ENCODE data around the gene OR4K14. TPM values are rescaled to one million over a fixed set of nuclear protein-coding genes. Genes with fewer than 3 reads are reported as not detected.

Gene OR4K14, protein sequence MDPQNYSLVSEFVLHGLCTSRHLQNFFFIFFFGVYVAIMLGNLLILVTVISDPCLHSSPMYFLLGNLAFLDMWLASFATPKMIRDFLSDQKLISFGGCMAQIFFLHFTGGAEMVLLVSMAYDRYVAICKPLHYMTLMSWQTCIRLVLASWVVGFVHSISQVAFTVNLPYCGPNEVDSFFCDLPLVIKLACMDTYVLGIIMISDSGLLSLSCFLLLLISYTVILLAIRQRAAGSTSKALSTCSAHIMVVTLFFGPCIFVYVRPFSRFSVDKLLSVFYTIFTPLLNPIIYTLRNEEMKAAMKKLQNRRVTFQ
- polyA plus RNA-seq (2011; rRNA removed) (not detected in 2 replicates), polyA minus RNA-seq (2011; rRNA and poly(A)+ RNA removed) (not detected in 2 replicates)

DNA sequence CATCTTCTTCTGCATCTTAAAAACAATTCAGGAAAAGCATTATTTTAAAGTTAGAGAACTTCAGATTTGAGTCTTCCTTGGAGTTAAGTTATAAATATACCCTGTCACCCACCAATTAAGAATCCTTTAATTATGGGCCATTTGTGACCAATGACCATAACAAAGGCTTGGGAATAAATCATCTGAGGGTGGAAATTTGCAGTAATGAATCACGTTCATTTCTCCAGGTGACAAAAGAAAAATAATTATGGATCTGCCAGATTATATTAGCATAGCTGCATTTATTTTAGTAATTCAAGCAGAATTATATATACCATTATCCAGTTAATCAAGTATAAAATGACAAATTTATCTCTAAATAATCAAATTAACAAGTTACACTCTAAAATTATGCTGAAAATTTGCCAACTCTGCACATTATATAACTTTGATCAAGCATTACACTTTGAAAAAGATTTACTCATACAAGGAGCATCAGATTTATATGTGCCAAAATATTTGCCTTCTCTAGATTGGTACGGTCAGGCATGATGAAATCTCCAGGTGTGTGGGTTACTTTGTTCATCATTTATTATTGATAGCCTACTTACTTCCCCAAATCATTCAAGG lies at the start of gene OR4K14:
Gene OR4K14 (minus strand): TSS at position 51 of the 609 bp plus-strand sequence. CDS start 4,114 bp downstream, outside the sequence.
- H3K27me3 ChIP-seq (ENCODE audit: control insufficient read depth, insufficient read depth, low read length), result no peaks in the 10 kb centered on the region
- no peak for DNase-seq (ENCODE audit: low read depth)
- ChIA-PET POLR2A (no interaction called here), CTCF (no interaction called here)
- TF ChIP-seq, protein P1, sequence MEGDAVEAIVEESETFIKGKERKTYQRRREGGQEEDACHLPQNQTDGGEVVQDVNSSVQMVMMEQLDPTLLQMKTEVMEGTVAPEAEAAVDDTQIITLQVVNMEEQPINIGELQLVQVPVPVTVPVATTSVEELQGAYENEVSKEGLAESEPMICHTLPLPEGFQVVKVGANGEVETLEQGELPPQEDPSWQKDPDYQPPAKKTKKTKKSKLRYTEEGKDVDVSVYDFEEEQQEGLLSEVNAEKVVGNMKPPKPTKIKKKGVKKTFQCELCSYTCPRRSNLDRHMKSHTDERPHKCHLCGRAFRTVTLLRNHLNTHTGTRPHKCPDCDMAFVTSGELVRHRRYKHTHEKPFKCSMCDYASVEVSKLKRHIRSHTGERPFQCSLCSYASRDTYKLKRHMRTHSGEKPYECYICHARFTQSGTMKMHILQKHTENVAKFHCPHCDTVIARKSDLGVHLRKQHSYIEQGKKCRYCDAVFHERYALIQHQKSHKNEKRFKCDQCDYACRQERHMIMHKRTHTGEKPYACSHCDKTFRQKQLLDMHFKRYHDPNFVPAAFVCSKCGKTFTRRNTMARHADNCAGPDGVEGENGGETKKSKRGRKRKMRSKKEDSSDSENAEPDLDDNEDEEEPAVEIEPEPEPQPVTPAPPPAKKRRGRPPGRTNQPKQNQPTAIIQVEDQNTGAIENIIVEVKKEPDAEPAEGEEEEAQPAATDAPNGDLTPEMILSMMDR (IDR thresholded peaks at IDR 0.05; ENCODE audit: insufficient read depth, low read depth, low read length), result no peak
- H3K4me3 ChIP-seq (ENCODE audit: low read depth, low read length), result no peak within 1 kb of the TSS
- H3K36me3 ChIP-seq (ENCODE audit: control insufficient read depth, insufficient read depth, low read length), result no peaks in the 10 kb centered on the region

DNA sequence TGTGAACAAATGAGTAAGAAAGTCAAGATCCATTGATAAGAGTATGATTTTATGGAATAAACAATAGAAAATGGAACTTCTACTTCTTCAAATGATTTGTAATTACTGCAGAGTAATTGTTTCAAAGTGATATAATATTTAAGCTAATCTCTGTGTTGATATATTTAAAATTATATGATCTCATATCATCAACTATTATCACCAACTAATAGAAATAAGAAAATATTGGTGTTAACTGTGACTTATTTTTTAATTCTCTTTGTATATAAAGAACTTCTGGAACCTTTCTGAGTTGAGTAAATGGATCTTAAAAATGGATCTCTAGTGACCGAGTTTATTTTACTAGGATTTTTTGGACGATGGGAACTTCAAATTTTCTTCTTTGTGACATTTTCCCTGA lies 40.6 kb upstream of the OR4K14 start, which contains the start of gene OR4L1:
Gene OR4L1 (plus strand): TSS at position 301 of the 400 bp plus-strand sequence. CDS start 0 bp downstream, at position 301.
- Histone ChIP-seq H3K4me3 (ENCODE audit: low read depth, low read length) (no peak within 1 kb of the TSS), H3K27me3 (ENCODE audit: control insufficient read depth, insufficient read depth, low read length) (no peaks in the 10 kb centered on the region), H3K36me3 (ENCODE audit: control insufficient read depth, insufficient read depth, low read length) (no peaks in the 10 kb centered on the region)
- TF ChIP-seq, protein P1 (IDR thresholded peaks at IDR 0.05; ENCODE audit: insufficient read depth, low read depth, low read length), result no peak
- DNase-seq (ENCODE audit: low read depth), result no peak
- POLR2A ChIA-PET, result no interaction called here
- CTCF ChIA-PET, result no interaction called here

DNA sequence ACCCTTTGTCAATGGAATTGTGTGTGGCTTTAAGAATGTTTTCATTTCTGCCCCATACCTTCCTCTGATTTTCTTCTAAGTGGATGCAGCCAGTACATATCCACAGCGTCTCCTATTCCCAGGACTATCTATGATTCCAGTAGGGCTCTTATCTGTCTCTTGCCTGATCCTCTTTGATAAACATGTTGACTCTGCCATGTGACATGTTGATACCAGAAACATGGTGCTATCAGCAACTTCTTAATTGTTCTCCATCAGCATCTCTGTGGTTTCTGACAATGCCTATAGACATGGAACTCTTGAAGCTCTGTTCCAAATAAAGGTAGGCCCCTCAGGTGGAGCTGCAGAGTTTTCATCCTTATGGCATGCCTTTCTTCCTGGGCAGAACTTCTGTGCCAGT lies 29.1 kb upstream of the OR4K14 start:
- no peak for DNase-seq (ENCODE audit: low read depth)
- no peaks in the 10 kb centered on the region for H3K36me3 ChIP-seq (ENCODE audit: control insufficient read depth, insufficient read depth, low read length)
- ChIA-PET POLR2A (no interaction called here), CTCF (no interaction called here)
- TF ChIP-seq, protein P1 (IDR thresholded peaks at IDR 0.05; ENCODE audit: insufficient read depth, low read depth, low read length), result no peak
- no peak overlapping the region for H3K4me3 ChIP-seq (ENCODE audit: low read depth, low read length)
- no peaks in the 10 kb centered on the region for H3K27me3 ChIP-seq (ENCODE audit: control insufficient read depth, insufficient read depth, low read length)

DNA sequence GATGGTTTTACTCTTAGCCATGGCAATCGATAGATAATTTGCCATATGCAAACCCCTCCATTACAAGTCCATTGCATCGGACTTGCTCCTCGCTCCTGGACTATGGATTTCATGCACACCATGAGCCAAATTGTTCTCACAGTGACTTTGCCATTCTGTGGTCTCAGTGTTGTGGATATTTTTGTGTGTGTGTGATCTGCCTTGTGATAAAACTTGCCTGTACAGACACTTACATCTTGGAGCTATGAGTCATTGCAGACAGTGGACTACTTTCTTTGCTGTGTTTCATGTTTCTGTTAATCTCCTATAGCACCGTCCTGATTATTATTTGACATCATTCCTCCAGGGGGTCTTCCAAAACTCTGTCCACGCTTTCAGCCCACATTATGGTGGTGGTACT lies 25.1 kb upstream of the OR4K14 start:
- ChIA-PET POLR2A (no interaction called here), CTCF (no interaction called here)
- Histone ChIP-seq H3K4me3 (ENCODE audit: low read depth, low read length) (no peak overlapping the region), H3K36me3 (ENCODE audit: control insufficient read depth, insufficient read depth, low read length) (no peaks in the 10 kb centered on the region), H3K27me3 (ENCODE audit: control insufficient read depth, insufficient read depth, low read length) (no peaks in the 10 kb centered on the region)
- TF ChIP-seq, protein P1 (IDR thresholded peaks at IDR 0.05; ENCODE audit: insufficient read depth, low read depth, low read length), result no peak
- no peak for DNase-seq (ENCODE audit: low read depth)

DNA sequence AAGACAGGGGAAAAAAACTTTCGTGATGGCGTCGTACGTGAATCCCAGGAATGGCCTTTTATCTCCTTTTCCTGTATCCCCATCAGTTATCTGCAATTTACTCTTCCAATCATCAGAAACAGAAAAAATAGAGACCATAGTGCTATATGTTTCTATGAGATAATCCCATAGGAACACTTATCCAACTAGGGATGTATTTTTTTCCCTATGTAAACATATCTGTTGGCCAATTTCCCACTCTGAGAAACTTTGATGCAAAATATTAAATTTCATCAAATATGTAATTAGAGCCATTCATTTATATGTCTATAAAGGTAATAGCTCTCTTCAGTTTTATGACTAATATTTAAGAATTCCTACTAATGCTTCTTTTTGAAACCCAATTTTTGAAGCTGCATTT lies 16.8 kb upstream of the OR4K14 start, which contains the start of gene OR4K13:
Gene OR4K13 (minus strand): TSS at position 101 of the 400 bp plus-strand sequence. CDS start 1,280 bp downstream, outside the sequence.
- ChIA-PET POLR2A (no interaction called here), CTCF (no interaction called here)
- H3K4me3 ChIP-seq (ENCODE audit: low read depth, low read length), result no peak within 1 kb of the TSS
- TF ChIP-seq, protein P1 (IDR thresholded peaks at IDR 0.05; ENCODE audit: insufficient read depth, low read depth, low read length), result no peak
- H3K36me3 ChIP-seq (ENCODE audit: control insufficient read depth, insufficient read depth, low read length), result no peaks in the 10 kb centered on the region
- H3K27me3 ChIP-seq (ENCODE audit: control insufficient read depth, insufficient read depth, low read length), result no peaks in the 10 kb centered on the region
- no peak for DNase-seq (ENCODE audit: low read depth)

Measured in BJ (cell line).